HG02938 (cell line): ENCODE data around the gene TRIM22.
A peak's percentile ranks its signal among the peaks of the same experiment; 100 is the strongest.
"Not testable (repeated sequence)": the region's sequence is repeated elsewhere in the genome, so short reads cannot be mapped to it uniquely, and the experiment has no call there.

Source experiments
- ATAC-seq: cut with Tn5 transposase; IDR thresholded peaks from one replicate; pipeline ENCODE4 v1.9.1; 2021; ENCODE audit warnings: mild to moderate bottlenecking, moderate library complexity; ENCODE audit not compliant: unreplicated experiment

TRIM22 gene

GRCh38 chr11:5689551-5689983, at the start of gene TRIM22:
Gene TRIM22, plus strand, starts transcription at chr11:5689790. Its CDS starts 6,443 bp downstream, at chr11:5696233.
- peak; percentile 75 for ATAC-seq

- ATAC-seq, result no peak
These were observed 49.6 kb upstream of the TRIM22 start for GRCh38 chr11:5639953-5640352.

GRCh38 chr11:5643585-5643984, 46.0 kb upstream of the TRIM22 start:
- ATAC-seq, result no peak

- no peak for ATAC-seq
These were observed 43.5 kb upstream of the TRIM22 start for GRCh38 chr11:5646139-5646538.

- ATAC-seq, result no peak
These were observed 34.1 kb upstream of the TRIM22 start for GRCh38 chr11:5655474-5655873.

GRCh38 chr11:5656956-5657355, 32.6 kb upstream of the TRIM22 start:
- not testable (repeated sequence) for ATAC-seq

GRCh38 chr11:5658318-5658717, 31.3 kb upstream of the TRIM22 start:
- no peak for ATAC-seq

- no peak for ATAC-seq
These were observed 26.1 kb upstream of the TRIM22 start for GRCh38 chr11:5663511-5663910.

GRCh38 chr11:5665051-5665570, 24.5 kb upstream of the TRIM22 start:
- ATAC-seq, result no peak

- ATAC-seq, result no peak
These were observed 23.7 kb upstream of the TRIM22 start for GRCh38 chr11:5665746-5666401.

GRCh38 chr11:5666402-5666793, 23.2 kb upstream of the TRIM22 start:
- ATAC-seq, result no peak

- ATAC-seq, result no peak
These were observed 17.8 kb upstream of the TRIM22 start for GRCh38 chr11:5671831-5672230.

GRCh38 chr11:5674391-5674790, 15.2 kb upstream of the TRIM22 start:
- no peak for ATAC-seq

- ATAC-seq, result no peak
These were observed 9.8 kb upstream of the TRIM22 start for GRCh38 chr11:5679811-5680210.

- ATAC-seq, result not testable (repeated sequence)
These were observed 6.6 kb upstream of the TRIM22 start for GRCh38 chr11:5682890-5683441.

- not testable (repeated sequence) for ATAC-seq
These were observed 6.0 kb upstream of the TRIM22 start for GRCh38 chr11:5683620-5684019.

- ATAC-seq, result no peak
These were observed 5.4 kb upstream of the TRIM22 start for GRCh38 chr11:5684036-5684645.

GRCh38 chr11:5684646-5685362, 4.8 kb upstream of the TRIM22 start, which contains the start of gene TRIM5:
Gene TRIM5, minus strand, starts transcription at chr11:5685074. Its CDS starts 4,897 bp downstream, at chr11:5680177.
- peak; percentile 70 for ATAC-seq

- no peak for ATAC-seq
These were observed 3.2 kb upstream of the TRIM22 start for GRCh38 chr11:5686426-5686825.

- no peak for ATAC-seq
These were observed 1.1 kb upstream of the TRIM22 start for GRCh38 chr11:5688482-5688881.

GRCh38 chr11:5690216-5690615, 626 bp downstream of the TRIM22 start:
- ATAC-seq, result no peak
